ENCODE data around the gene LCAT.

Gene LCAT

DNA sequence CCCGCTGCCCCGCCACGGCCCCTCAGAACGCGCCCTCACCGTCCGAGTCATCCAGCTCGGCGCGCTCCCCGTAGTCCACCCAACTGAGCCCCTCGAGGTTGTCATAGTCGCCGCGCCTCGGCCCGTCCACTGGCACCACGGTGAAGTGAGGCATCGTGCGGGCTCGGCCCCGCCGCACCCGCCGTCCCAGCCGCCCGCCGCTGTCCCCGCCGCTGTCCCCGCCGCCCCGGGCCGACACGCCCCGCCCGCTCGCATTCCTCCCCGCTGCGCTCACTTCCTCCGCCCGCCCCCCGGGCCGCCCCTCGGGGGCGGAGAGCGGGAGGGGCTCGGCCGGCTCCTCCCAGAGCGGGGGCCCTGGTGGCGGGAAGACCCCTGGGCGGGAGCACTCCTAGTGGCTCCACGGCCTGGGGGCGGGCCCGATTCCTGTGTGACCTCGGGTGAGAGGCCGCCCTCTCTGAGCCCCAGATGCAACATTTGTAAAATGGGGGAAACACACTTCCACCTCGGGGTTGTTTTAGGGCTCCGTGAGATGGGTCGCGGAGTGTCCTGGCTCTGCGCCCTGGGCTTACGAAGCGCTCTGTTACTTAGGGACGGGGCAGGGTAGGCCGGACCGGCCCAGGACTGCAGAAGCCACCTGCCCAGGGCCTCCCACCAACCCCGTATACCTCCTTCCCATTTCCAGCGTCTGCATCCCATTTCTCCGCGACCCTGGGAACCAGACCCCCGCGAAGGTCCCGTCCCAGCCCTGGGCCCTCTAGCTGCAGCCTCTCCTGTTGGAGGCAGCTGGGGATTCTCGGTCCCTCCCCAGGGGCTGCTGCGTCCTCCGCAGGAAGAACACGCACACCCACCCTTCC lies 24.7 kb upstream of the LCAT start, which contains the start of gene SLC12A4:
Gene SLC12A4 (minus strand): TSS at position 238 of the 854 bp plus-strand sequence. CDS start 84 bp downstream, at position 154.
- peak; percentile 61 for DNase-seq

DNA sequence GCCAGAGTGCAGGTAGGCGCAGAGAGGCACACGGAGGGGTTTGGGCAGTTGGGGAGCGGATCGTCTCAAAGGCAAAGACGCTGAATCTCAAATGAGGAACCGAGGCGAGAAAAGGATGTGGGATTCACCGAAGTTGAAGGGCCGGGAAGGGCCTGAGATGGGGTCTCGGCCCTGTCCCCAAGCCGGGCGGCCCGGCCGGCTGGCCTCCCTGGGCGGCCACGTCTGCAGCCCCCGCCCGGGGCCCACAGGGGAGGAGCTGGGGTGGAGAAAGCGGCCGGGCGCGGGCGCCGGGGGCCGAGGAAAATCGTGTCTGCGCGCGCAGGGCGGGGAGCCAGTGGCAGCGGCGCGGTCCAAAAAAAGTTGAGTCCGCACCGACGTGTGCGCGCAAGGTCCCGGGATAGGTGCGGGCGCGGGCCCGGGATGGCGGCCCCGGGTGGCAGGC lies 24.1 kb upstream of the LCAT start:
- DNase-seq = peak; percentile 24

DNA sequence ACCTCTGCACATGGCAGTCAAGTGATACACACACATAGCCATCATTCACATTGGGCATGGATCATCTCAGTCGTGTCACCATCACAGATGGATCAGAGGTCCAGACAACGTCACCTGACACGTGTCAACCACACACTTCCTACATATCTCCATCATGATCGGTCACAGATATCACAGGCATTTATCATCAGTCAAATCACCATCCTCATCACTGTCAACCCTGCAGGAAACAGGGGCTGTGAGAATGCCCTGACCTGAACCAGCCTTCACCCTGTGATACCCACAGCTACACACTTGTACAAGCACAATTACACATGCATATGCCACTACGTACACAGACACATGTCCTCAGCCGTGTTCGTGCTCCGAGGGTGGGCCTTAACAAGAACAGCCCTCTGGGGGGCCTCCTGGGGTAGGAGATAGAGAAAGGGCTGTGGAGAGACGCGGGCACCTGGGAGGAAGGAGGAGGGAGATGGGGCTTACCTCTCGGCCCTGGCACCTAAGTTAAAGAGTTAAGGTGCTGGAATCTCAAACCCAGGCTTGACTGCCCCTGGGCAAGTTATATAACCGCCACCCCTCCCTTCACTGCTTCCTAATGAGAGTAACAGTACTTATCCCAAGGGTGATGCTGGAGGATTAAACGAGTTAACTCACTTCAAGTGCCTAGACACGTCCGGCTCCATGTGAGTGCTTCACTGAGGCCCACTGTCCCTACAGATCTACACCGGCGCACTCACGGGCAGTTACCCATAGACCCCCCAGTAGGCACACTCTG lies 23.4 kb upstream of the LCAT start:
- peak; percentile 22 for DNase-seq

DNA sequence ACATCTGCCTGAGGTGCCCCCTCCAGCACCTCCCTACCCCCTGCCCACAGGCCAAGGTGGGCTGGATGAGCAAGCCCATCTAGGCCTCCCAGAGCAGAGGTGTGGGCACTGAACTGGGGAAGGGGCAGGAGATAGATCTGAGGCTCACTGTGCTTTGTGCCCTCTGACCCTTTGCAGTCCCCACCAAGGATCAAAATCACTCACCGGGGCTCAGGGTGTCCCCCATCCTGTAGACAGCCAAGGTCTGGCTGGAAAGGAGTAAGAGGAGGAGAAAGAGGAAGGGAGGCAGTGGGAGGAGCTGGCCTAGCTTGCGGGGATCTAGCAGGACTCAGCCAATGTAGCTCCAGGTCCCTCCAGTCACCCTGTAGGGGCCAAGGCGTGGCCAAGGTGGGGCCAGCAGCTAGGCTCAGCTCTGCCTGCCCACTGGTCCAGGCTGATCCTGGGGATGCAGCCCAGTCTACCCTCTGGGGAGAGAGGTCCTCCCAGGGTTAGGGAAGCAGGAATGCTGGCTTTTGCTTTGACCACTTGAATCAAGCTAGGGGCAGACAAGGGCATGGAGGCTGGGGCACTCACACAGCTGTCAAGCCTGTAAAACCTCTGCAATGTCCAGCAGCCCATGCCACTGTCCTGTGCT lies 22.7 kb upstream of the LCAT start:
- DNase-seq = peak; percentile 42

DNA sequence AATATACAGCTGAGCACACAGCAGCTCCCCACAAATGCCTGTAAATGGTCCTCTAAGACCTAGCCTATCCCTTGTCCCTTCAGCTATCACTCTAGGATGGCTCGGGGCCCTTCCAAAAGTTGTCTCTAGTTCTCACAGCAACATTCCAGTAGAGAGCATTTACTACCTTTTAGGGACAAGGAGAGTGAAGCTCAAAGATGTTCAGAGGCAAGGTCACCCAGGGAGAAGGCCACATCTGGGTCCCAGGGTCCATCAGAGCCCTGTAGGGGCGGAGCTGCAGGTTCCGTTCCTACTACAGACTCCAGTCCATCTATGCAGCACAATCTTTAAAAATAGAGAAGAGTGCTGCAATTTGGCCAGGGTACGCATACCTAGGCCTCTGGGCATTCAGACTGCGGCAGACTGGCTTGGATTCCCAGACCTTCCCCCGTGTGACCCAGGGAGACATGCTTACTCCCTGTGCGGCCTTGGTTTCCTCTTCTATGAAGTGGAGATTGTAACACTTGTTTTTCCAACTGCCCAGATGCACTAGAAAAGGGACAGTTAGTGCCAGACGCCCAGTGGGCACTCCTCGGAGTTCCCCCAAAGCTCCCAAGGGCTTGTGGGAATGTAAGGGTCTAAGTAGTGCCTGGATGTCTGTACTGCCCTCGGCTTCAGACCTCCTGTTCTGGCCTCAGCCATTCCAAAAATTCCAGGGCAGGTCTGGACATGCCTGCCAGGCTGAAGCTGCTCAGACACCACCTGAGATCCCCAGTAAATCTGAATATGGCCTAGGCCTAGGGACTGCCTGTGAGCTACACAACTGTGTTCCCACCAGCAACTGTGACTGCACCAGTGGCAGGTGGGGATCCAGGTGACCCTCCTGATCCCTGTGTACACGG lies 22.0 kb upstream of the LCAT start:
- no peak for DNase-seq

DNA sequence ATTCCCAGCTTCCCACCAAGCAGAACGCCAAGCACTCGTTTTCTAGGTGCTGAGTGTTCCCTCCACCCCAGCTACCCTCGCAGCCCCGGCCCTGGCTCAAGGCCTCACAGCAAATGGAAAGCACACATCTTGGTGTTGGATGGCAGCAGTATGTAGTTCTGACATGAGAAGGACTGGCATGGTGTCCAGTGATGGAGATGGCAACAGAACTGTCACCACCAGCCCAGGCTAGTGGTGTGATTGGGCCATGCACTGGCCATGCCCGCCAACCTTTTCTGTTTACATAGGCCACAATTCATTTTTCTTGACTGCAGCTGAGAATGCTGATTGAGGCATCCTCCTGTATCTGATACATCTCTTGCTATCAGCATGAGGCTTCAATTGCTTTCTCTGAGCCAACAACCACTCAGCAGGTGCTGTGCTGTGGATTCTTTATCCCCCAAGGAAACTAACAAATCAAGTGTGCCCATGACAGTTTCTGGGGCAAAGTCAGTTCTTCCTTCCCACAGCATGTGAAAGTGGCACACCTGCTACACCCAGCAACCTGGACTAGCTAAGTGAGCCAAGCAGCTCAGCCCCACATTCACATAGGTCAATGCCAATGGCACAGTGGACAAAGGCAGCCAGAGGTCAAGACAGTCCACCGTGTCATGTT lies 20.7 kb upstream of the LCAT start:
- DNase-seq = no peak

DNA sequence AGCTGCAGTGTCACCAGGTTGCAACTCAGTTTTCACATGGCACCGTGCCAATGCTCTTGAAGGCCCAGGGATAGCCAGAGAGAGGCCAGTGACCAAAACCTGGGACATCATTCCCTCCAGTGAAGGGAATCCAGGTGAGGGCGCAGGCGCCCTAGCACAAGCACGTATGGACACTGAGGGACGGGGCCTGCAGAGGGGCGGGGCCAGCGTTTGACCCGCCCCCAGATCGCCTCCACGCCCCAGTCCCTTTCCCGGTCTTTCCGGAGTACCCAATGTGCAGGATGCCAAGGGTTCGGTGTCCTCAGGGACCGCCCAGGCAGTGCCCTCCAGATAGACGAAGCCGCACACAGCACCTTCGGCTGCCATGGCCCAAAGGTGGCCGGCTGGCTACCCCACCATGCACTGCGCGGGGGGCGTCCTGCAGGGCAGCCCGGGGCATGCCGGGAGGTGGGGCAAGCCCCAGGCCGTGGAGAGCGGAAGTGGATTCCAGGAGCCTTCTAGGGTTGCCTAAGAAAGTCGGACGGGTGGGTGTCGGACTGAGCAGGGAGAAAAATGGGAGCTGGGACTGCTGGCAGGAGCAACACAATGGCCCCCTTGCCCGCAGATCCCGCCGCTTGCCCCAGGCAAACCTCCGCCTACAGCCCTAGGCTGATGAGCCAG lies 19.9 kb upstream of the LCAT start:
- DNase-seq = no peak

DNA sequence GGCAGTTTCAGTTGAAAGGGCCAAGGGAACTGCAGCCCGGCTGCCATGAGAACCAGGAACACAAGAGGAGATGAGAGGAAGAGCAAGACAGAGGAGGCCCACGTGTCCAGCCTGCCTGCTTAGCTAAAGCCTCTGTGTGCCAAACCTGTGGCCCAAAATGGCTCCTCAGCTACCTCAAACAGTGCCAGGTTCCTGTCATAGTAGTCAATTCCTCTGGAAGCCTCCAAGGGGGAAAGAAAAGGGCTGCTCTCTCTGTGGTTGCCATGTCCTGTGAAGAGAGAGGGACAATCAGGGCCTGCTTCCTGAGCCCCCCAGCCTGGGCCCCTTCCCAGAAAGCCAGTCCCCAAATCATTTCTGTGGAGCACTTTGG lies 19.4 kb upstream of the LCAT start:
- DNase-seq = no peak

DNA sequence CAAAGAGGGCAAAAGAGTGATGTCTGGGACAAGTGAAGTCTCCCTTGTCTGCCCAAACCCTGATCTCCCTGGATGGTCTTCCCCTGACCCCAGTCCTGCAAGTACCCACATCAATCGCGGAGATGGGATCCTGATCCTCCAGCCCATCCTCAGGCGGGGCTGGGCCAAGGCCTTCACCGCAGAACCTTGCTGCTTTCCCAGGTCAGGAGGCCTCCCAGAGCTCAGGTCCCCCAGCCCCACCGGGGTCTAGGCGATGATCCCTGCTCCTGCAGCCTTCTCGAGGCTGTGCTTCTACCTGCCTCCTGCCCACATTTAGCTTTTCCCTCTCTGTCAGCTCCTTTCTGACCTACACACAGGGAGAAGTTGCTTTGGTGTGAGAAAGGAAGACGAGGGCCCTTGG lies 18.2 kb upstream of the LCAT start:
- no peak for DNase-seq

DNA sequence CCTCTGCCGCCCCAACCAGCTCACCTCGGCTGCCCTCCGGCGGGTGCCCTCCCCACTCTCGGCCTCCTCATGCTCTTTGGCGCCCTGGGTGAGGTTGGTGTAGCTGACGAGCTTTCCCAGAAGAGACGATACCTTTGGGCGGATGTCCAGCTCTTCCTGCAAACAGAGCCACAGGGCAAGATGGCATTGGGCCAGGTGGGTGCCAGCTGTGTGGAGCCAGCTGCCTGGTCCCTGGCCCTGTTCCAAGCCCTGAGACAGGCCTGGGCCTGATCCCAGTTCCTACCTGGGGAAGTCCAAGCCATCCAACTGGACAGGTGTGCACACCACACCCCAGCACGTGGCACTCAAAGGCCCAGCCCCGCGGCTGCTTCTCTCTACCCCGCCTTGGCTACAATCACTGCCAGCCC lies 17.6 kb upstream of the LCAT start:
- no peak for DNase-seq

DNA sequence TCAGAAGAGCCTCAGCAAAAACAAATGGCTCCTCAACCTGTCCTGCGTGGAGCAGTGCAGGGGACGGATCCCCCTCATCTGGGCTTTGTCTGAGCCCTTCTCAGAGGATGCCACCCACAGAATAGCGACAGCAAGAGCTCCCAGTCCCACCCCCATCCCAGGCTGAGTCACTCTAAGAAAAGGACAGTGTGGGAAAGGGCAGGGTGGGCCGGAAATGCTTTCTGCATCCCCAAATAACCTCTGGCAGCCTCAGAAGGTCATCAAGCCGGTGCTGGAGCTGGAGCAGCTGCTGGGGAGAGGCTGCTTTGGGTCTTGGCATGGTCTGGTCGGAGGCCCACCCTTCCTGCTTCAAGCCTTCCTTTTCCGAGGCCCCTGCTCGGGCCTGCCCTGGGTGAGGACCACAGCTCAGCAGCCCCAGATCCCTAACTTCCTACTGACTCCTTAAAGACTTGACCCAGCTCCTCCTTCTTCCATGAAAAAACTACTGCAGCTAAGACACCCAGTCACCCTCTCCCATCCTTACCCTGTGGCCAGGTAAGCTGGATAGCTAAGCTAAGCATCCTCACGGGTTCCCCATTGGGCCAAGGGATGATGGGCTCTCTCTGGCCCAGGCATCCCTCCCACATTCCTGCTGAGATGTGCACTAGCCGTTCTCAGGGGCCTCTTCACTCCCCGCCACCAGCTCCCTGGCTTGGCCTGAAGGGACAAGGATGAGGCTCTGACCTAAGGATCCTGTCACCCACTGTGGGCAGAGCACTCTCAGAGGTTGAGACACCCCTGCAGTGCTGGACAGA lies 15.8 kb upstream of the LCAT start:
- DNase-seq = no peak

DNA sequence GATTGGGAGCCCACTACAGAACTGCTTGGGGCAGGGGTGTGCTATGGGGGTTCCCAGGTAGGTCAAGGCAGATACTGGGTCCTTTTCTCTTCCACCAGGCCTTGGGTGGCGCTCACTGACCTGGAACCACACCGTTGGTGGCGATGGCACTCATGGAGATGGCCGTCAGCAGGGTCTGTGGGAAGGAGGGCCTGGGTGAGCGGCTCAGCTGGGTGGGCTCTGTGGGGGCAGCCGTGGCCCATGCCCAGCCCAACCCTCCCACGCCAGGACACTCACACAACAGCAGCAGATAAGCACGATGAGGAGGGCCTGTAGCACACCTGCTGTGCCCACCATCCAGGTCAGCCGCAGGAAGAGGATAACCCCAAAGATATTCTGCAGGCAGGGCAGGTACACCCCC lies 13.7 kb upstream of the LCAT start:
- no peak for DNase-seq

DNA sequence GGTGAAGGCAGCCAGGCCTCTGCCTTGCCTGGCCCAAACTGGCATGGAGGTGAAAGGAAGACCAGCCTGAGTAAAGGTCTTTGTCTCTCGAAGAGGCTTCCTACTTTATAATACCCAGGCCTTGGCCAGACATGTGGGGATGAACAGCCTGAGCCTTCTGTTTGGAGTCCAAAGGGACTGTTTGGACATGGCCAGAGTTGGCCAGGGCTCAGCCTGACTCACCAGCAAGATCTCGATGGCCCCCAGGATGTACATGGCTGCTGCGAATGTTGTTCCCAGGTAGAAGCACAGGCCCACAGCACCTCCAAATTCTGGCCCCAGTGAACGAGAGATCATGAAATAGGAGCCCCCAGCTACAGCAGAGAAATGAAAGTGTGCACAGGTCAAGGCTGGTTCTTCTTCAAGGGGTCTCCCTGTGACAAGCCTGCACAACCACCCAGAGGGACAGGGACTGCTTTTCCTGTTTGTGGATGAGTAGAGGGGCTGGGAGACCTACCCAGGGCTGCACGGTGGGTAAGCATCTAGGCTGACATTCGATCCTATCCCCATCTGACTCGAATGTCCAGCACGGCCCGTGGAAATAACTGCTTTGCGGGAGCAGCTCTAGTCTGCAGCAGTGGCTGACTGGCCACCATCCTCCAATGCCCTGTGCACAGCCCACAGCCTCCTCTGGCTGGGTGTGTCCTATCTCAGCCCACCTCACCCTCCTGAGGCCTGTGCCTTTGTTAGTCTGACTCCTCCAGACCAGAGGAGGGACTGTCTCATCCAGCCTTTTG lies 10.7 kb upstream of the LCAT start:
- DNase-seq = no peak

DNA sequence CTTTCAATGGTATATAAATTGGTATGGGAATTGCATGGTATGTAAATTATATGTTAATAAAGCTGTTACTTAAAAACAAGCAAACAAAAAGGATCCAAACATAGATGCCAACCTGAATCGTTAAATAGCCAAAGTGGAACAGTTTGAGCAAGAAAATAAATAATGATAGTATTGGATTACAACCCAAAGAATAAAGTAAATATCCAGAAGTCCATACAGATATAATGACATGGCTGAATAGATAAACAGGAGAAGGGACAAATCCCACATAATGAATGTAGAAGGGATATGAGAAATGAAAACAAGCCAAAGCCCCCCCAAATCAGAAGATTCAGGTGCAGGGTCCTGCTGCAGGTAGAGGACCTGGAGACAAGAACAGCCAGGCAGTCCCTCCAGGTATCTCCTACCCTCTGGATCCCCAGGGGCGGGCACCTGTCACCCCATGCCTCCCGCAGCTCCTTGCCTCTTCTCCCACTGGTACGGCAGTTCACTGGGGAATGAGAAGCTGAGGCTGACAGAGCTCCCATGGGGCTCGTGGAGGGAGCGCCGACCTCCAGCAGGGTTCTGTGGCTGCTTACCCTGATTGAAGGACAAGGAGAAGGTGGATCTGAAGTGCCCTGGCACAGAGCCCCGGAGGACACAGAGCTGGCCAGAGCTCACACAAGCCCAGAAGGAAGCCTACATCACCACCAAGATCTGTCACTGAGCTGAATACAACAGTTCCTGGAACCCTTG lies 9.9 kb upstream of the LCAT start:
- DNase-seq = no peak

DNA sequence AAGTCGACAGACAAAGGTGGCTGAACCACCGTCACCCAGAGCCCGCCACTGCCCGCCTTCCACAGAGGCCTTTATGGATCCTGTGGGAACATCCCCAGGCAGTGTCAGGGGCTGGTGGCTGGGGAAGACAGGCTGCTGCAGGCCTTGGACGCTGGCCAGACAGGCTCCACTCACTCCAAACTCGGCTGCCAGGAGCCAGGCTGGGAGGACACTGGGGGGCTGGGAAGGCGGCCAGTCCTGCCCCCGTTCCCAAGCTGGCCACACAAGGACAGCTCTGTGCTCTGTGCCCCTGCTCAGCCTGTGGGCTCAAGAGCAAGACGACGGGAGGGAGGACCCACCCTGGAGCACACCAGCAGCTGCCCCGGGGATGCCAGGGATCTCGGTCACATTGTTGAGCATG lies 7.6 kb upstream of the LCAT start:
- no peak for DNase-seq

DNA sequence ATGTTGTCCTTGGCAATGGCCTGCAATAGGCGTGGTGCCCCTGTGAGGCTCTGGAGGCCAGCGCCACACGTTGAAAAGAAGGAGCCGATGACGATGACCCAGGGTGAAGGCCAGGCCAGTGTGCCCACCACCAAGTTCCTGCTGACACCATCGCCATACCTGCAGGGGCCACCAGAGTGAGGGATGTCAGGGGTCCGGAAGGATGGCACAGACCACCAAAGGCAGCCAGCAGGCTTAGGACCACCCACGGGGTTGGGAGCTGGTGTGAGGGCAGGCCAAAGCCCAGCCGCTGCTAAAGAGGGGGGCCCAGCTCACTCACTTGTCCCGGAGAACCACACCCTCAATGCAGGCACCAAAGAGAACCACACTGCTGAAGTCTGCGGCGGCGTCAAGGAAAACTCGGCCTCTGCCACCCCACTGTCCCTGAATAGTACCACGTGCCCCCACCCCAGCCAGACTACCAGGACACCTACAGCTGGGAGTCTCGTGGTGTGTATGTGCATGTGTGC lies 6.5 kb upstream of the LCAT start:
- DNase-seq = no peak

DNA sequence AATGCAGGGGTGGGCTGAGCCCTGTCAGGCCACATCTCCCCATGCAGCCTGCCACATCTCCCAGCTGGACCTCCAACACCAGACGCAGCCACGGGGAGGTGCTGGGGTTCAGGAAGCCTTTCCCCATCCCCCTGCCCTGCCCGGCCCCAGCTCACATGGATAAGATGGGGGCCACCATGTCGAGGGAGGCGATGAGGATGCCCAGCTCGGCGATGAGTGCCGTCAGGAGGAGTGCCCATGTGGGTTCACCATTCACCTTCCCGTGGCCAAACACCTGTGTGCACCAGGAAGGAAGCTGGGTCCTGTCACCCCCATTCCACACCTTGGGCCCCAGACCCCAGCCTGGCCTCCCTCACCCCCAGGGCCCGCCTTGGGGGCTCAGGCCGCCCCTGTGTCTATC lies 5.7 kb upstream of the LCAT start:
- no peak for DNase-seq

DNA sequence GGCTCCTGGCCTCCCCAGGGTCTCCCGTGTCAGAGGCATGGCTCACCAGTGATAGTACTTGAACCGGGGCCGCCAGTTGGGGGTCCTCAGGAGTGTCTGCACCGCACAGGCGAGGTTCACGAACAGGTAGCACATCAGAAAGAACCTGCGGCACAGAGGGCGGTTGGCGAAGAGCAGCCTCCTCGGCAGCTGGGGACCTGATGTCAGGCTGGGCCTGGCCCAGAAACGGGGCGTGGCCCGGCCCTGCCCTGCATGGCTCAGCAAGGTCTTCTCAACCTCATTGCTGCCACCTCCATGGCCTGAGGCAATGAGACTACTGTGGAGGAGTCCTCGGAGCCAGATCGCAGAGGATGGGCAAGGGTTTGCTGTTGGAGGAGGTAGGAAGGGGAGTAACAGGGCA lies 4.1 kb upstream of the LCAT start:
- no peak for DNase-seq
